HG02798 (cell line): ENCODE measurements around the gene CHAF1A.

ENCODE experiments used
- ATAC-seq: cut with Tn5 transposase; IDR thresholded peaks from one replicate; pipeline ENCODE4 v1.9.1; 2021; ENCODE audit warnings: mild to moderate bottlenecking; ENCODE audit not compliant: unreplicated experiment, poor library complexity

Gene CHAF1A

GRCh38 chr19:4376991-4377781, 25.3 kb upstream of the CHAF1A start:
- ATAC-seq = no peak

GRCh38 chr19:4378886-4379285, 23.6 kb upstream of the CHAF1A start:
- ATAC-seq = no peak

GRCh38 chr19:4379383-4380253, 22.8 kb upstream of the CHAF1A start:
- ATAC-seq = no peak

GRCh38 chr19:4380254-4380727, 22.1 kb upstream of the CHAF1A start:
- ATAC-seq = no peak

- ATAC-seq = no peak
Observed at GRCh38 chr19:4385291-4386040, 17.0 kb upstream of the CHAF1A start.

- ATAC-seq = no peak
Observed at GRCh38 chr19:4386041-4386782, 16.2 kb upstream of the CHAF1A start.

- ATAC-seq = no peak
Observed at GRCh38 chr19:4388337-4389063, 13.9 kb upstream of the CHAF1A start.

GRCh38 chr19:4389064-4389375, 13.4 kb upstream of the CHAF1A start:
- no peak for ATAC-seq

GRCh38 chr19:4389511-4390016, 12.9 kb upstream of the CHAF1A start:
- ATAC-seq = no peak

GRCh38 chr19:4390017-4390566, 12.3 kb upstream of the CHAF1A start:
- ATAC-seq = no peak

GRCh38 chr19:4390567-4391305, 11.7 kb upstream of the CHAF1A start:
- ATAC-seq = no peak

GRCh38 chr19:4391306-4391693, 11.1 kb upstream of the CHAF1A start:
- ATAC-seq = no peak

- no peak for ATAC-seq
Observed at GRCh38 chr19:4391701-4392483, 10.5 kb upstream of the CHAF1A start.

- no peak for ATAC-seq
Observed at GRCh38 chr19:4393947-4394590, 8.4 kb upstream of the CHAF1A start.

- no peak for ATAC-seq
Observed at GRCh38 chr19:4396949-4397783, 5.3 kb upstream of the CHAF1A start.

- ATAC-seq = no peak
Observed at GRCh38 chr19:4399812-4400134, 2.7 kb upstream of the CHAF1A start.
